Measurements from ENCODE around the gene ZNF397. TPM values are rescaled to one million over a fixed set of nuclear protein-coding genes. Genes with fewer than 3 reads are reported as not detected.

ZNF397 gene
- total RNA-seq, 1 donor from 2014 or later: 30.3 TPM

DNA sequence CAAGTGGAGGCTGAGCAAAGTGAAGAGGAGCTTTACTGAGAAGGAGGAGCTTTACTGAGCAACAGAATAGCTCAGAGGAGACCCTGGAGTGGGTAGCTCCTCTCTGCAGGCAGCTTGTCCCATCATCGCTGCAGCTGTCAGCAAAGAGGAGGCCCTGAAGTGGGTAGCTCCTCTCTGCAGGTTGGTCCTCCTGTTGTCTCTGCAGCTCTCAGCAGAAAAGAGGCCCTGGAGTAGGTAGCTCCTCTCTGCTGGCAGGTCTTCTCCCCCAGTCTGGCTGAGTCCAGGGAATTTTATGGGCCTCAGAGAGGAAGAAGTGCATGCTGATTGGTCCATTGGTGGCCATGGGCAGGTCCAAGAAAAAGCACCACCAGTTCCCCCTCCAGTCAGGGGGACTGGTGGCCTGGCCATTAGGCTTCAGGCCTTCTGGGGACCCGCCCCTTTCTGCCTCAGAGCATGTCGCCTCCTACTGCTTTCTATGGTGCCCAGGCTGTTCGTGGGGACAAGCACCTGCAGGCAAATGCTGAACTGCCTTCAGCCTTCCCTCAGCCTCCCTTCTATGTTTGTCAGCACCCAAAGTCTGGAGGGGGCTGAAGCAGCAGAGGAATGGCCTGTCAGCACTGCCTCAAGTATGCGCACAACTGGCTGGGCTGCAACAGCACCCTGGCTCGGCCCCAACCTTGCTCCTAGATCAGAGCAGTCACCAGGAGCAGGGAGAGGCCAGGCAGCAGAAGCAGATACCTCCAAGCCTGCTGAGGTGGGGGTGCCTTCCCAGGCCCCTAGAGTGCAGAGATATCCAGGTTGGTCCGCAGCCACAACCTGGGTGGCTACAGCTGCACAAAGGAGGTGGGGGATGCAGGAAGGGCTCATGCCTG is 43.3 kb downstream of the ZNF397 start:
- Mint-ChIP-seq H3K36me3 (ENCODE audit: low read depth) (peaks cover 33% of the 10 kb centered on the region), H3K9me3 (peaks cover 17% of the 10 kb centered on the region), H3K27me3 (ENCODE audit: low read depth) (no peaks in the 10 kb centered on the region), H3K27ac (ENCODE audit: unreplicated experiment) (no peak overlapping the region), H3K4me3 (no peak overlapping the region), H3K4me1 (peaks cover 1% of the 10 kb centered on the region)
- no peak for DNase-seq (ENCODE audit: low read depth, low spot score)
- no peak for TF ChIP-seq CTCF (conservative IDR thresholded peaks at IDR 0.05)

- DNase-seq (ENCODE audit: low read depth, low spot score): no peak
- Mint-ChIP-seq H3K4me1 (peaks cover 8% of the 10 kb centered on the region), H3K36me3 (ENCODE audit: low read depth) (peaks cover 34% of the 10 kb centered on the region), H3K27me3 (ENCODE audit: low read depth) (no peaks in the 10 kb centered on the region), H3K4me3 (no peak overlapping the region), H3K27ac (ENCODE audit: unreplicated experiment) (no peak overlapping the region), H3K9me3 (peaks cover 17% of the 10 kb centered on the region)
- no peak for TF ChIP-seq CTCF (conservative IDR thresholded peaks at IDR 0.05)
Measured at GRCh38 chr18:35284841-35285240, 44.0 kb downstream of the ZNF397 start.

- Mint-ChIP-seq H3K9me3 (peaks cover 7% of the 10 kb centered on the region), H3K4me1 (peaks cover 34% of the 10 kb centered on the region), H3K27ac (ENCODE audit: unreplicated experiment) (peak overlapping the region; percentile 58), H3K27me3 (ENCODE audit: low read depth) (no peaks in the 10 kb centered on the region), H3K4me3 (peak overlapping the region; percentile 96), H3K36me3 (ENCODE audit: low read depth) (peaks cover 27% of the 10 kb centered on the region)
- no peak for TF ChIP-seq CTCF (conservative IDR thresholded peaks at IDR 0.05)
- no peak for DNase-seq (ENCODE audit: low read depth, low spot score)
Measured at GRCh38 chr18:35289293-35289692, 48.5 kb downstream of the ZNF397 start.

DNA sequence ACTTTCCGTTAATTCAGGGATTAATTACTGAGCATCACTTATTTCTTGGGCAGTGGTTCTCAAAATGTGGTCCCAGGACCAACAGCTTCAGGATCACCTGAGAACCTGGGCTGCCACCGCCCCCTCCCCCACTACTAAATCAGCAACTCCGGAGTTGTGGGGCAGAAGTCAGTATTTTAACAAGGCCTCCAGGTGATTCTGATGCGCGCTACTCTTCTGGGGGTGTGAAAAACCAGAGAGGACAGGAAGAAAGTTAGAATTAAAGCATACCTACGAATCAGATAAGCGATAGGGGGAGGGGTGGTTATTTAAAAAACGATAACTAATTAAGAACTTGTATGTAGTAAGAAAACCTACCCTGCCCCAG is 48.9 kb downstream of the ZNF397 start:
- no peak for DNase-seq (ENCODE audit: low read depth, low spot score)
- Mint-ChIP-seq H3K4me1 (peaks cover 34% of the 10 kb centered on the region), H3K4me3 (peak overlapping the region; percentile 96), H3K9me3 (peaks cover 9% of the 10 kb centered on the region), H3K27me3 (ENCODE audit: low read depth) (no peaks in the 10 kb centered on the region), H3K36me3 (ENCODE audit: low read depth) (peaks cover 31% of the 10 kb centered on the region), H3K27ac (ENCODE audit: unreplicated experiment) (peak overlapping the region; percentile 99)
- TF ChIP-seq CTCF (conservative IDR thresholded peaks at IDR 0.05): no peak

DNA sequence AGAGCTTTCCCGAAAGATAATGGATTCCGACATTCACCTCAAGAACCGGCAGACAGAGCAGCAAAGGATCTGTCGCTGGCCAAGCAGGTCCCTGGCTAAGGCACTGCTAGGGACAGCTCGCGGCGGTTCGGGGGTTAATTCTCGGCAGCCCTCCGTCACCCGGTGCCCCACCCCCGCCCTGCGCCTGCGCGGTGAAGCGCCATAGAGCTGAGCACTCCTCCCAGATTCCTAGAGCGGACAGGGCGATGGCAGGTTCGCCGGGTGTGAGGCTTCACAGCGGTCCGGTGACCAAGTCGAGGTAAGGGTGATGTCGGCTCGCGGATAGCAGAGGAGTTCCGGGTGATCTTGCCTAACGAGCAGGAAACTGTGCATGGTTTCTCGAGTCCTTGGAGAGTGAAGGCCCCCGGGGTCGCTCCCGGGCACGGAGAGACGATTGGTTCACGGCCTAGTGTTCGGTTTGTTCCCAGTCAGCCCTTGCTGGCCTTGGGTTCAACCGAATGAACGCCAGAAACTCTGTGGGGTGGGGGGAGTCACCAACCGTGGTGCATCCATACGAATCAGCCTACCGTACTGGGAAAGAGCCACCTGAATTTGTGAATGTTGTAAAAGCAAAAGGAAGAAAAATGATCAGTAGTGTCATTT is 49.4 kb downstream of the ZNF397 start, which contains the start of gene ZSCAN30:
ZSCAN30 (minus strand) TSS at position 136 of the 642 bp plus-strand sequence. CDS start 25,877 bp downstream, outside the sequence.
- H3K27me3 Mint-ChIP-seq (ENCODE audit: low read depth): no peaks in the 10 kb centered on the region
- peaks cover 36% of the 10 kb centered on the region for H3K36me3 Mint-ChIP-seq (ENCODE audit: low read depth)
- peaks cover 12% of the 10 kb centered on the region for H3K9me3 Mint-ChIP-seq
- H3K4me1 Mint-ChIP-seq: peaks cover 34% of the 10 kb centered on the region
- peak within 1 kb of the TSS; percentile 99 for H3K27ac Mint-ChIP-seq (ENCODE audit: unreplicated experiment)
- DNase-seq (ENCODE audit: low read depth, low spot score): peak; percentile 91
- peak within 1 kb of the TSS; percentile 96 for H3K4me3 Mint-ChIP-seq
- no peak for TF ChIP-seq CTCF (conservative IDR thresholded peaks at IDR 0.05)
